Stimulated activated CD8-positive, alpha-beta memory T cell treated with anti-CD3 and anti-CD28 coated beads, Interleukin-4, amount 100 ng/mL, for 48 hours (primary cell): ENCODE results near the gene SMG1.
A peak's percentile ranks its signal among the peaks of the same experiment; 100 is the strongest.
"Not testable (repeated sequence)": the region's sequence is repeated elsewhere in the genome, so short reads cannot be mapped to it uniquely, and the experiment has no call there.

Source experiments
- DNase-seq: peaks from one replicate; pipeline ENCODE4 v3.0.0-alpha.2; 2020

SMG1 gene

GRCh38 chr16:18796377-18796776 lies 129.8 kb downstream of the SMG1 start:
- DNase-seq, result no peak

- no peak for DNase-seq
Observed at GRCh38 chr16:18792836-18793433, 133.3 kb downstream of the SMG1 start.

GRCh38 chr16:18789850-18790706 lies 136.1 kb downstream of the SMG1 start, which contains the start of gene RPS15A:
RPS15A (minus strand) TSS chr16:18790334; CDS start chr16:18789113, 1,221 bp downstream.
- DNase-seq, result peak; percentile 93

GRCh38 chr16:18789515-18789849 lies 136.7 kb downstream of the SMG1 start:
- DNase-seq, result no peak

GRCh38 chr16:18788828-18789514 lies 137.2 kb downstream of the SMG1 start:
- DNase-seq, result no peak

GRCh38 chr16:18784917-18785623 lies 141.1 kb downstream of the SMG1 start:
- no peak for DNase-seq

GRCh38 chr16:18783430-18784341 lies 142.5 kb downstream of the SMG1 start:
- DNase-seq, result no peak

- no peak for DNase-seq
Observed at GRCh38 chr16:18782697-18783429, 143.3 kb downstream of the SMG1 start.

- DNase-seq, result not testable (repeated sequence)
Observed at GRCh38 chr16:18781232-18781631, 145.0 kb downstream of the SMG1 start.

GRCh38 chr16:18780460-18781026 lies 145.7 kb downstream of the SMG1 start:
- DNase-seq, result not testable (repeated sequence)

- DNase-seq, result not testable (repeated sequence)
Observed at GRCh38 chr16:18777664-18778063, 148.5 kb downstream of the SMG1 start.

GRCh38 chr16:18776334-18776733 lies 149.9 kb downstream of the SMG1 start:
- not testable (repeated sequence) for DNase-seq

- DNase-seq, result not testable (repeated sequence)
Observed at GRCh38 chr16:18774651-18775050, 151.6 kb downstream of the SMG1 start.

GRCh38 chr16:18772171-18772570 lies 154.0 kb downstream of the SMG1 start:
- DNase-seq, result not testable (repeated sequence)

- DNase-seq, result not testable (repeated sequence)
Observed at GRCh38 chr16:18770336-18770962, 155.8 kb downstream of the SMG1 start.

- DNase-seq, result not testable (repeated sequence)
Observed at GRCh38 chr16:18767217-18767616, 159.0 kb downstream of the SMG1 start.

- not testable (repeated sequence) for DNase-seq
Observed at GRCh38 chr16:18762713-18763112, 163.5 kb downstream of the SMG1 start.

- peak; percentile 58 for DNase-seq
Observed at GRCh38 chr16:18759598-18760520, 166.3 kb downstream of the SMG1 start.
